ENCODE measurements around the gene TMEM121. TPM values are rescaled to one million over a fixed set of nuclear protein-coding genes. Genes with fewer than 3 reads are reported as not detected.

TMEM121 gene
- total RNA-seq, 3 donors from 2014 or later (not counting 1 experiment from before 2014, with no cell fraction given) = 0.54 to 0.80 TPM; not detected in 1

GRCh38 chr14:105527826-105528585 is 1.6 kb downstream of the TMEM121 start:
- Histone ChIP-seq H3K4me3 (ENCODE audit: low read length) (peak overlapping the region; percentile 27), H3K36me3 (ENCODE audit: control insufficient read depth, insufficient read depth, low read length) (no peaks in the 10 kb centered on the region), H3K27ac (ENCODE audit: low read length) (no peak overlapping the region), H3K9me3 (ENCODE audit: control insufficient read depth, insufficient read depth, low read length) (no peaks in the 10 kb centered on the region), H3K27me3 (ENCODE audit: control insufficient read depth, insufficient read depth, low read length) (peaks cover 15% of the 10 kb centered on the region), H3K4me1 (ENCODE audit: control insufficient read depth, insufficient read depth, low read length) (peaks cover 57% of the 10 kb centered on the region)
- intact Hi-C loops (cut with micrococcal nuclease) = loop anchor here (2.0 to 5.0 kb wide), 2 partner anchors 36 to 157 kb away; partner anchors contain the start of gene TEDC1
- peaks cover 4 to 44% of the 10 kb centered on the region in 2 donors for H3K27me3 Mint-ChIP-seq (ENCODE audit: low read depth in 2 of 2)
- TF ChIP-seq CTCF (IDR thresholded peaks at IDR 0.05) = peak; percentile 91
- ATAC-seq = peak; percentile 82 to 86 (median 84)
- no peaks in the 10 kb centered on the region for H3K36me3 Mint-ChIP-seq
- peaks cover 4 to 23% of the 10 kb centered on the region in 2 donors for H3K4me1 Mint-ChIP-seq
- DNase-seq = peak; percentile 82 to 92
- no peak overlapping the region for H3K27ac Mint-ChIP-seq
- H3K9me3 Mint-ChIP-seq = no peaks in the 10 kb centered on the region
- WGBS (ENCODE audit: insufficient coverage) = 11% methylated on average over 67 of the region's 67 CpGs
- H3K4me3 Mint-ChIP-seq = peak overlapping the region; percentile 87

GRCh38 chr14:105528586-105529318 is 2.4 kb downstream of the TMEM121 start:
- Mint-ChIP-seq H3K4me3 (peak overlapping the region; percentile 81), H3K4me1 (peaks cover 4 to 23% of the 10 kb centered on the region in 2 donors), H3K36me3 (no peaks in the 10 kb centered on the region), H3K27ac (peak overlapping the region in 1 of 2 donors; percentile 31), H3K27me3 (ENCODE audit: low read depth in 2 of 2) (peaks cover 0 to 45% of the 10 kb centered on the region in 2 donors), H3K9me3 (no peaks in the 10 kb centered on the region)
- Histone ChIP-seq H3K4me3 (ENCODE audit: low read length) (no peak overlapping the region), H3K9me3 (ENCODE audit: control insufficient read depth, insufficient read depth, low read length) (no peaks in the 10 kb centered on the region), H3K4me1 (ENCODE audit: control insufficient read depth, insufficient read depth, low read length) (peaks cover 60% of the 10 kb centered on the region), H3K27me3 (ENCODE audit: control insufficient read depth, insufficient read depth, low read length) (peaks cover 15% of the 10 kb centered on the region), H3K36me3 (ENCODE audit: control insufficient read depth, insufficient read depth, low read length) (no peaks in the 10 kb centered on the region), H3K27ac (ENCODE audit: low read length) (no peak overlapping the region)
- ATAC-seq = peak; percentile 6 to 22 (median 8)
- TF ChIP-seq CTCF (IDR thresholded peaks at IDR 0.05) = peak; percentile 57
- intact Hi-C loops (cut with micrococcal nuclease) = loop anchor here (2.0 to 5.0 kb wide), 2 partner anchors 36 to 158 kb away; partner anchors contain the start of gene TEDC1
- WGBS (ENCODE audit: insufficient coverage) = 13% methylated on average over 89 of the region's 89 CpGs
- DNase-seq = peak in 1 of 2 donors; percentile 47

- Mint-ChIP-seq H3K4me1 (peaks cover 4 to 23% of the 10 kb centered on the region in 2 donors), H3K27me3 (ENCODE audit: low read depth in 2 of 2) (peaks cover 0 to 47% of the 10 kb centered on the region in 2 donors), H3K9me3 (no peaks in the 10 kb centered on the region), H3K4me3 (peak overlapping the region; percentile 81), H3K27ac (peak overlapping the region in 1 of 2 donors; percentile 31), H3K36me3 (no peaks in the 10 kb centered on the region)
- intact Hi-C loops (cut with micrococcal nuclease) = loop anchor here (2.0 to 5.0 kb wide), 2 partner anchors 37 to 158 kb away; partner anchors contain the start of gene TEDC1
- H3K27me3 ChIP-seq (ENCODE audit: control insufficient read depth, insufficient read depth, low read length) = peaks cover 15% of the 10 kb centered on the region
- DNase-seq (no peak), ATAC-seq (no peak)
- peaks cover 60% of the 10 kb centered on the region for H3K4me1 ChIP-seq (ENCODE audit: control insufficient read depth, insufficient read depth, low read length)
- no peak for TF ChIP-seq CTCF (IDR thresholded peaks at IDR 0.05)
- H3K9me3 ChIP-seq (ENCODE audit: control insufficient read depth, insufficient read depth, low read length) = no peaks in the 10 kb centered on the region
- H3K4me3 ChIP-seq (ENCODE audit: low read length) = no peak overlapping the region
- 33% methylated on average over 24 of the region's 24 CpGs for WGBS (ENCODE audit: insufficient coverage)
- H3K27ac ChIP-seq (ENCODE audit: low read length) = no peak overlapping the region
- no peaks in the 10 kb centered on the region for H3K36me3 ChIP-seq (ENCODE audit: control insufficient read depth, insufficient read depth, low read length)
Measured at GRCh38 chr14:105529319-105529568, 2.9 kb downstream of the TMEM121 start.

All from natural killer cell (primary cell).